ENCODE measurements around the gene TMEM214. TPM values are rescaled to one million over a fixed set of nuclear protein-coding genes. Genes with fewer than 3 reads are reported as not detected.

TMEM214 gene
- total RNA-seq, 2 donors from 2014 or later, result 68.0 to 69.8 TPM

- intact Hi-C loops (cut with DNase I), result no loop called here
- no peak for DNase-seq (ENCODE audit: low spot score)
Measured at GRCh38 chr2:27007416-27008374, 25.1 kb upstream of the TMEM214 start.

- intact Hi-C loops (cut with DNase I), result no loop called here
- DNase-seq (ENCODE audit: low spot score), result no peak
Measured at GRCh38 chr2:27008678-27009077, 24.1 kb upstream of the TMEM214 start.

GRCh38 chr2:27009083-27009482 lies 23.7 kb upstream of the TMEM214 start:
- intact Hi-C loops (cut with DNase I), result no loop called here
- DNase-seq (ENCODE audit: low spot score), result no peak

GRCh38 chr2:27009716-27010115 lies 23.0 kb upstream of the TMEM214 start:
- no peak for DNase-seq (ENCODE audit: low spot score)
- intact Hi-C loops (cut with DNase I), result no loop called here

- intact Hi-C loops (cut with DNase I), result no loop called here
- DNase-seq (ENCODE audit: low spot score), result no peak
Measured at GRCh38 chr2:27010139-27010538, 22.6 kb upstream of the TMEM214 start.

GRCh38 chr2:27013738-27014137 lies 19.0 kb upstream of the TMEM214 start:
- intact Hi-C loops (cut with DNase I), result no loop called here
- DNase-seq (ENCODE audit: low spot score), result no peak

- no peak for DNase-seq (ENCODE audit: low spot score)
- intact Hi-C loops (cut with DNase I), result loop anchor here in 1 of 2 donors (5.0 kb wide), 1 partner anchor 173 kb away; no protein-coding TSS in a partner anchor
Measured at GRCh38 chr2:27014771-27015433, 17.9 kb upstream of the TMEM214 start.

- intact Hi-C loops (cut with DNase I), result loop anchor here in 1 of 2 donors (2.0 to 5.0 kb wide), 2 partner anchors 56 to 175 kb away; no protein-coding TSS in a partner anchor
- peak; percentile 85 for DNase-seq (ENCODE audit: low spot score)
Measured at GRCh38 chr2:27016801-27017325, 15.9 kb upstream of the TMEM214 start.

GRCh38 chr2:27018142-27018541 lies 14.6 kb upstream of the TMEM214 start:
- intact Hi-C loops (cut with DNase I), result loop anchor here (2.0 to 5.0 kb wide), 2 partner anchors 55 to 176 kb away; no protein-coding TSS in a partner anchor
- no peak for DNase-seq (ENCODE audit: low spot score)

- DNase-seq (ENCODE audit: low spot score), result no peak
- intact Hi-C loops (cut with DNase I), result loop anchor here (2.0 to 5.0 kb wide), 2 partner anchors 57 to 177 kb away; no protein-coding TSS in a partner anchor
Measured at GRCh38 chr2:27019459-27019858, 13.3 kb upstream of the TMEM214 start.

GRCh38 chr2:27019931-27020855 lies 12.6 kb upstream of the TMEM214 start:
- peak; percentile 89 for DNase-seq (ENCODE audit: low spot score)

GRCh38 chr2:27021253-27022049 lies 11.3 kb upstream of the TMEM214 start:
- intact Hi-C loops (cut with DNase I), result no loop called here
- no peak for DNase-seq (ENCODE audit: low spot score)

More at GRCh38 chr2:27019931-27020855, 12.6 kb upstream of the TMEM214 start:
- intact Hi-C loops (cut with DNase I), result loop anchor here (2.0 to 5.0 kb wide), 2 partner anchors 57 to 178 kb away; no protein-coding TSS in a partner anchor

- DNase-seq (ENCODE audit: low spot score), result no peak
- intact Hi-C loops (cut with DNase I), result no loop called here
Measured at GRCh38 chr2:27023740-27024139, 9.0 kb upstream of the TMEM214 start.

- no peak for DNase-seq (ENCODE audit: low spot score)
- intact Hi-C loops (cut with DNase I), result no loop called here
Measured at GRCh38 chr2:27024188-27024587, 8.6 kb upstream of the TMEM214 start.

- peak; percentile 77 for DNase-seq (ENCODE audit: low spot score)
- intact Hi-C loops (cut with DNase I), result no loop called here
Measured at GRCh38 chr2:27024812-27025211, 8.0 kb upstream of the TMEM214 start.

- DNase-seq (ENCODE audit: low spot score), result no peak
- intact Hi-C loops (cut with DNase I), result no loop called here
Measured at GRCh38 chr2:27025281-27025800, 7.4 kb upstream of the TMEM214 start.
